NCI-H345 (cell line): ENCODE data around the gene PKNOX1.
"Not testable (repeated sequence)": the region's sequence is repeated elsewhere in the genome, so short reads cannot be mapped to it uniquely, and the experiment has no call there.

ENCODE experiments used
- DNase-seq: peaks from one replicate; lab custom pipeline; 2025; lab: John Stamatoyannopoulos, UW

PKNOX1 gene

GRCh38 chr21:43053112-43053511, 78.8 kb downstream of the PKNOX1 start:
- not testable (repeated sequence) for DNase-seq

DNA sequence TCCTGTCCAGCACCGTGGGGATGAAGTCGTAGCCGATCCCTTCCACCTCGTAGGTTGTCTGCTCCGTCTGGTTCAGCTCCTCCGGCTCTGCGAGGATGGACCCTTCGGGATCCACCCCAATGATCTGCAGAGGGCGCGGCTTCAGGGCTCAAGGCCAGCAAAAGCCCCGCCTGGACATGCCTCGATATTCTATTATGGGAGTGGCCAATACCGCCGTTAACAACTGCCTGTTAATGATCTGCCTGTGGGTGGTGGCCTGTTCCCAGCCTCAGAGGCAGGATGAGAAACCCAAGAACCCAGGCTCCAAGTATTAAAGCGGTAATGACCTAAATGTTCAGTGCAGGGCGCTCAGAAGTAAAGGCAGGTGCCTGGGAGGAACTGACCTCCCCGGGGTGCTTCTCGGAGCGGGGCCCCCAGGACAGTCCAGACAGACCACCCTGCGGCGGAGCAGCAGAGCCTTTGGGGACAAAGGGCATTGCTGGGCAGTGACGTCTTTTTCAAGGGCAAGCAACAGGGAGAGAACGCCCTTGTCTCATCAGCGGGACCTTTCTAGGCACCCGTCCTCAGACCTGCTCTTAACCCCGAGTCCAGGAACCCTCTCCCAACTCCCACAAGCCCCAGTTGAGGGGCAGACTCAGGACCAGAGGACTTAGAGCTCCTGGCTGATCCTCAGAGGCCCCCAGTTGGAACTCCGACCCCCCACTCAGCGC, 88.7 kb downstream of the PKNOX1 start:
- not testable (repeated sequence) for DNase-seq

DNA sequence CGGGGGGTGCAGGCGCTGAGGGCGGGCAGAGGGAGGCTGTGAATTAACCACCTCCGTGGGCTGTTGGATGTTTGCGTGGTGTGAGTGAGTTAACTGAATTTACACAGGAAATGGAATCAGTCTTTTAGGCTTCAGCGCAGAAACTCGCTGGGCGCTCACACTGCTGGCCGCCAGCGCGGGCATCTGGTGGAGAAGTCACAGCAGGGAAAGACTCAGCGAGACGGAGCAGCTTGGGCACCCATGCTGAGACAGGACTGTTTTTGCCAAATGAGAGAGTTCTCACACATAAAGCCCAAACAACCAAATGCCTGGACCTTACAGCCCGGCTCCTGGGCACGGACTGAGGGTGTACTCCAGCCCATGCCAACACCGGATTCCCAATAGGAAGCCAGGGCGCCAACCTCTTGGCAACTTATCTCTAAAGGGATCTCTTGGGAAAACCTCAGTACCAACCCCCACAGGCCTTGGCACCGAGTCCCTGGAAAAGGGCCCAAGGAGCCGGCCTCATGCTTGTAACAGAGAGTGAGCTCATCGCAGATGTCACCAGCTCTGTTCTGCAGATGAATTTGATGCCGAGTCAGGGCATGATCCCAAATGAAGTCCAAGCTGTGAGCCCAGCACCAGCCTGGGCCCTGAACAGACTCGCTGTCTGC, 90.0 kb downstream of the PKNOX1 start:
- not testable (repeated sequence) for DNase-seq

- not testable (repeated sequence) for DNase-seq
These were observed 91.6 kb downstream of the PKNOX1 start for GRCh38 chr21:43065991-43066390.

- DNase-seq: not testable (repeated sequence)
These were observed 92.3 kb downstream of the PKNOX1 start for GRCh38 chr21:43066690-43067089.

GRCh38 chr21:43068065-43068464, 93.7 kb downstream of the PKNOX1 start:
- not testable (repeated sequence) for DNase-seq

DNA sequence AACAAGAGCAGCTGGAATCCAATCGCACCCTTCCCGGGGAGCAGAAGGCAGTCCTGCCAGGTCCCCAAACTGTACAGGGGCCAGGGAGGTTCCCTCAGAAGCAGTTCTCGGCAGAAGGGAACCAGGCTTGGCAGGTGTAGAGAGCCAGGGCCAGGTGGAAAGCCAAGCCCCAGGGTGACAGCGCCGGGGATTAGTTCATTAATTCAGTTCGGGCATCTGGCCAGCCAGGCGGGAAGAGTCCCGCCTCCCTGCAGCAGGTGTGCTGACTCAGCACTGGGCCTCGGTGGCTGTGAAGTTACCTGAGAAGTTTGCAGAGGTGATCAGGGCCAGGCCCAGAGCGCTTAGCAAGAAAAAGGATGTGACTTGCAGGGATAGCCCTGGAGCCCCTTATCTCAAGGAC, 95.3 kb downstream of the PKNOX1 start:
- not testable (repeated sequence) for DNase-seq

DNA sequence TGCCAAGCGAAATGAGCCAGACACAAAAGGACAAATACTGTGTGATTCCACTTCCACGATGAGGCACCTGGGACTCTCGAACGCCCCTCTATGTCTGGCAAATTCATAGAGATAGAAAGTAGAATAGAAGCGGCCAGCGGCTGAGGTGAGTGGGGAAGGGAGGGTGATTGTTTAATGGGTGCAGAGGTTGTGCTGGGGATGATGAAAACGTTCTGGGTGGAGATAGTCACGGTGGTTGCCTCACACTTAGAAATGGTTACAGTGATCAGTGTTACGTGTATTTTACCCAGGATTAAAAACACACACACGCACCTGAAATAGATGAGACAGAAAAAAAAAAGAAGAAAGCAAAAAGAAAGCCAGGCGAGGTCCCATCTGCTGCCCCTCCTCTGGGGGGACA, 98.4 kb downstream of the PKNOX1 start:
- DNase-seq: not testable (repeated sequence)

- DNase-seq: not testable (repeated sequence)
These were observed 100.2 kb downstream of the PKNOX1 start for GRCh38 chr21:43074401-43075169.

DNA sequence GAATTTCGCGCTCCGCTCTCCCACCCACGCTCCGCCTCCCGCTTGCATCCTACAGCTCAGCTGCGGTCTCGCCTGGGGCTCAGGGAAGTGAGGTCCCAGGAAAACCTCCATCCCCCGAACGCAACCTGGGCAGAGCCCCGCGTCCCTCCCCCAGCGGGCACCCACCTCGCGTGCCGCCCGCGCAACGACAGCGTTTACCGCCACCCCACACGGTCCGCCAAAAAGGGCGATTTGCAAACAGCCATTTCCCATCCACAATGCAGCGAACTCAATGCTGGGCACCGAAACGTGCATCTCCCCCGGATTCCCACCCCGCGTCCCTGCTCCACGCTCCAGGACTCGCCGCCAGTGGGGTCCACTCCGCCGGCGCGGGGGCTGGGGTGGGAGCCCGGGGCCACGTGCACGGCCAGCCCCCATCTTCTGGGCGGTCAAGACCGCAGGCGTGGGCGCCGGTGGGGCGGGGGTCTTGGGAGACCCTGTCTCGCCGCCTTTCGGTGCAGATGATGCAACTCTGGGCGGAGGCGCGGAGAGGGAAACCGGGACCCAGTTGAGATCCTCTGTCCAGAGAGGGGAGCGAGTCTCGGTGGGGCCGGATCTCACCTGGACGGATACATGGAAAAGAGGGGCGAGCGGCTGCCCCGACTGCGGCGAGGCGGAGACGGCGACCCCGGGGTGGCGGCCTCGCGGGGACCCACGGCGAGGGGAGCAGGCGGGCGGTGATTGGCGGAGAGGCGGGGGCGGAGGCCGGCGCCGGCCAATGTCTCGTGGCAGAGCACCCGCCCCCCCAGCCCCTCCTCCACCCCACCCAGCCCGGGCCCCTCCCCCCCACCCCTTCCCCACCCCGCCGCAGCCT, 101.0 kb downstream of the PKNOX1 start, which contains the start of gene CBS:
Gene CBS (minus strand): TSS at position 666 of the 853 bp plus-strand sequence. CDS start 3,642 bp downstream, outside the sequence.
- not testable (repeated sequence) for DNase-seq

DNA sequence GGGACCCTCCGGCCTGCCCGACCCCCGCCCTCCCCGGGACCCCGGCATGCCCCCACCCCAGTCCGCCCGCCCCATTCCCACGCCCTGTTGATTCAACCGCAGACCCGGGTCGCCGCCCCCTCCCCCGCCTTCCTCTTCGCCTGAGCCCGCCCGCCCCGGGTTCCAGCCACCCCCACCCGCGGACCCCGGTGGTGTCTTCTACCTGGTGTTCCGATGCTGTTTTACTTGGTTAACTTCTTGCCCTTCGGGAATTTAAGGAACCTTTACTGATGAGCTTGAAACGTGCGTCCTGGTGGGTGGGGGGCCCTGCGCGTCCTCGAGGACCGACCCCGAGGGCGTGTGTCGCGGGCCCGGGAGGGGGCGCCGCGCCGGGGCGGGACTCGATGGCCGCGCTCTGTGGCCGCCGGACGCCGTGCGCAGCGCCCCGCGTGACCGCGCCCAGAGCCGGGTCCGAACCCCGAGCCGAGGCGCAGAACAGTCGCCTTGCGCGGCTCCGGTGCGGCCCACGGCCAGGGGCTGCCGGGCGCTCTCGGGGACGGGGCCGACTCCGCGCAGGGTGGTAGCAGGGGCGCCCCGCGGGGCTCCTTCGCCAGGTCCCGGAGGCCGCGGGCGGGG, 101.8 kb downstream of the PKNOX1 start:
- DNase-seq: not testable (repeated sequence)

- not testable (repeated sequence) for DNase-seq
These were observed 102.3 kb downstream of the PKNOX1 start for GRCh38 chr21:43076643-43077042.

DNA sequence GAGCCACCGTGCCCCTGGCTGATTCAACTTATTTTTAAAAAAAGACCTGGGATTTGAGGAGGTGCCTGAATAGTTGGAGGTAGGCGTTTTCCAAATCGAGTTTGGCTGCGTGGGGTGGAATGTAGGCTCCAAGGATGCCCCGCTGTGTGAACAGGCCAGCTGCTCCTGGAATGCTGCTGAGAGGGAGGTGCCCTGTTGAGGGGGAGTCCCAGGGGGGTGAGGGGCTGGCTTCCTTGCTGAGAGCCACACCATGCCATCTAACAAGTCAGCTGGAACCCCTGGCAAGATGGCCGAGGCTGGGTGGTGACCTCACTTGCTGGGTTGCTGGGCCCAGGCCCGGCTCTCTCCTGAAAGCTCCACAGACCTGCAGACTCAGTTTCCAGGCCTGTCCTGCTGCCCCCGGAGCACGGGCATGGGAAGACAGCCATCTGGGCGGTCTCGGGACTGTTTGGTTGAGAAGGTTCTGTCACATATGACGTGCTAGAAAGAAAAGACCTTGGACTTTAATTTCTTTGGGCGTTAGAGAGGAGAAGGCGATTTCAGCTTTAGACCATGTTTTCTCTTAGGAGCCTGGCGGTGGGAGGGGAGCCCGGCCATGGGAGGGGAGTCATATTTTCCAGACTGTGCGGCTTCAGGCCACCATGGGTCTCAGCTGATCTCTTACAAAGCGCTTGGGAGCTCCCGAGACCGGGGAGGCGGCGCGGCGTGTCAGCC, 108.4 kb downstream of the PKNOX1 start:
- DNase-seq: not testable (repeated sequence)
